ENCODE results near the gene SLX9.

The SLX9 gene

GRCh38 chr21:44939532-44940115, at the start of gene SLX9:
TSS of gene SLX9 (plus strand) at chr21:44940029. CDS start at chr21:44940058, 29 bp downstream.
- DNase-seq = peak; percentile 84 to 87

GRCh38 chr21:44890338-44890931, 49.4 kb upstream of the SLX9 start:
- no peak for DNase-seq

- DNase-seq = no peak
Observed at GRCh38 chr21:44890961-44891541, 48.8 kb upstream of the SLX9 start.

GRCh38 chr21:44891631-44892031, 48.2 kb upstream of the SLX9 start:
- no peak for DNase-seq

GRCh38 chr21:44892095-44892494, 47.7 kb upstream of the SLX9 start:
- no peak for DNase-seq

- DNase-seq = peak; percentile 86
Observed at GRCh38 chr21:44892536-44893277, 47.1 kb upstream of the SLX9 start.

GRCh38 chr21:44893278-44893556, 46.6 kb upstream of the SLX9 start:
- DNase-seq = no peak

GRCh38 chr21:44893948-44894656, 45.7 kb upstream of the SLX9 start:
- no peak for DNase-seq

GRCh38 chr21:44894687-44895302, 45.0 kb upstream of the SLX9 start:
- no peak for DNase-seq

- no peak for DNase-seq
Observed at GRCh38 chr21:44895859-44896258, 44.0 kb upstream of the SLX9 start.

- no peak for DNase-seq
Observed at GRCh38 chr21:44896561-44897286, 43.1 kb upstream of the SLX9 start.

- DNase-seq = no peak
Observed at GRCh38 chr21:44897326-44898010, 42.4 kb upstream of the SLX9 start.

- DNase-seq = no peak
Observed at GRCh38 chr21:44898011-44898488, 41.8 kb upstream of the SLX9 start.

- no peak for DNase-seq
Observed at GRCh38 chr21:44898851-44899767, 40.7 kb upstream of the SLX9 start.

- DNase-seq = no peak
Observed at GRCh38 chr21:44899768-44900558, 39.9 kb upstream of the SLX9 start.

- no peak for DNase-seq
Observed at GRCh38 chr21:44900559-44901251, 39.1 kb upstream of the SLX9 start.

GRCh38 chr21:44901391-44902074, 38.3 kb upstream of the SLX9 start:
- no peak for DNase-seq

Data from stimulated activated CD4-positive, alpha-beta T cell treated with anti-CD3 and anti-CD28 coated beads, Interleukin-2, amount 100 ng/mL, for 24 hours (primary cell).